Pulmonary artery endothelial cell (primary cell): ENCODE measurements around the gene SEMA4B. TPM values are rescaled to one million over a fixed set of nuclear protein-coding genes. Genes with fewer than 3 reads are reported as not detected.
"Not testable (repeated sequence)": the region's sequence is repeated elsewhere in the genome, so short reads cannot be mapped to it uniquely, and the experiment has no call there.

Experiments used
- DNase-seq: peaks from one replicate; pipeline ENCODE4 v3.0.0-alpha.2; 2011; ENCODE audit warnings: low read depth, low spot score
- total RNA-seq: library from RNA; depleted of rRNA; stranded (reverse); fragments of >200 nt; gene quantifications from 2 replicates; pipeline ENCODE4 v1.2.3, GENCODE V29; 2014

The SEMA4B gene
- total RNA-seq, 1 donor from 2014 or later: 15.9 TPM

- no peak for DNase-seq
These were observed 56.6 kb downstream of the SEMA4B start for GRCh38 chr15:90257776-90258175.

- peak; percentile 5 for DNase-seq
These were observed 58.4 kb downstream of the SEMA4B start for GRCh38 chr15:90259524-90259923.

- peak; percentile 29 for DNase-seq
These were observed 59.6 kb downstream of the SEMA4B start for GRCh38 chr15:90260731-90261130.

- DNase-seq: peak; percentile 69
These were observed 60.7 kb downstream of the SEMA4B start for GRCh38 chr15:90261811-90262210.

- no peak for DNase-seq
These were observed 61.3 kb downstream of the SEMA4B start for GRCh38 chr15:90262426-90262825.

- DNase-seq: no peak
These were observed 63.5 kb downstream of the SEMA4B start for GRCh38 chr15:90264671-90265070.

- DNase-seq: peak; percentile 79
These were observed 64.3 kb downstream of the SEMA4B start, which contains the start of gene NGRN for GRCh38 chr15:90265271-90266060. TSS of gene NGRN (plus strand) at chr15:90265672. CDS start at chr15:90265713, 41 bp downstream.

- no peak for DNase-seq
These were observed 64.9 kb downstream of the SEMA4B start for GRCh38 chr15:90266061-90266431.

GRCh38 chr15:90266485-90266884, 65.4 kb downstream of the SEMA4B start:
- DNase-seq: no peak

GRCh38 chr15:90268415-90268814, 67.3 kb downstream of the SEMA4B start:
- DNase-seq: no peak

GRCh38 chr15:90270502-90271150, 69.5 kb downstream of the SEMA4B start:
- DNase-seq: no peak

GRCh38 chr15:90271459-90272166, 70.5 kb downstream of the SEMA4B start:
- no peak for DNase-seq

GRCh38 chr15:90278467-90278866, 77.3 kb downstream of the SEMA4B start:
- DNase-seq: not testable (repeated sequence)

Other genes starting within 250 kb of the SEMA4B start
- gene ZNF710, start 200.0 kb upstream of the SEMA4B start, total RNA-seq: 14.5 and 16.0 TPM in 2 replicates
- gene IDH2, start 98.9 kb upstream of the SEMA4B start, total RNA-seq: 59.2 and 135 TPM in 2 replicates
- gene CIB1, start 32.6 kb downstream of the SEMA4B start, total RNA-seq: 33.4 and 44.6 TPM in 2 replicates
- gene GDPGP1, start 32.9 kb downstream of the SEMA4B start, total RNA-seq: 7.3 and 10.2 TPM in 2 replicates
- 0.04 TPM in 1 of 2 replicates, not detected in the other for gene TTLL13, start 48.2 kb downstream of the SEMA4B start, total RNA-seq
- gene NGRN, start 64.3 kb downstream of the SEMA4B start, total RNA-seq: 53.4 and 87.3 TPM in 2 replicates
- gene ZNF774, start 151.0 kb downstream of the SEMA4B start, total RNA-seq: 0.92 and 1.1 TPM in 2 replicates
- 197 and 214 TPM in 2 replicates for gene IQGAP1, start 186.9 kb downstream of the SEMA4B start, total RNA-seq